ENCODE data around the gene FARS2.

Gene FARS2

GRCh38 chr6:5599127-5599526 is 337.8 kb downstream of the FARS2 start:
- FAIRE-seq (no peak), DNase-seq (ENCODE audit: insufficient read length, low spot score) (no peak)

DNA sequence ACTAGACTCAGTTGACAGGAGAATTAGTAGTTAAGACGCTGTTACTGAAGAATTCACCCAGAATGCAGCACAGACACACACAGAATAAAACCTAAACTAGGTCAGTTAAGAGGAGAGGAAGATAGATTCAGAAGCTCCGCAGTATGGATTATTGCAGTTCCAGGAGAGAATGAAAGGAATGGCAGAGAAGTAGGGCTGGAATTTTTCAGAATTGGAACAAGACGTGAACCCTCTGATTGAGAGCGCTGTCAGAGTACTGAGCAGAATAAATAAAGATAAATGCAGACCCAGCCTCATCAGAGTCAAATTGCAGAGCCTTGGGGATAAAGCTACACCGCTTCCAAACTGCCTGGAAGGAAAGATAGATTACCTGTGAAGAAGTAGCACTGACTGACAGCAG is 344.6 kb downstream of the FARS2 start:
- DNase-seq (ENCODE audit: insufficient read length, low spot score), result no peak
- FAIRE-seq, result no peak

DNA sequence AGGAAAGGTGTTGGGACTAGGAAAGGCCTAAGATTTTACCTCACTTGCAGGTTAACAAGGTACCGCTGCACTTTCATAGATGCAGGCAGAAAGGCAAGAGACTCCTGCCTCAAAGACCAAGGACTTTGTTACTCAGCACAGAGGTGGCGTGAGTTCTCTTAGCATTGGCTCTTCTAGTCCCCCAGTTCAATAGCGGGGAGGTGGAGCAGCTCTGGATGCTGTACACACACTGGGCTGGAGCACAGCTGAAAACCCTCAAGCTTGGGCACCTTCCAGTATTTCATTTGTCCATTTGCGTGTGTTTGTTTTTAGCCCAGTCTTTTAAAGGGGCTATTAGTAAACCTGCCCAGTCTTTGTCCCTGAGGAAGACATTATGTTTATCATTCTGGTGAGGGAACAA is 345.2 kb downstream of the FARS2 start:
- FAIRE-seq (no peak), DNase-seq (ENCODE audit: insufficient read length, low spot score) (no peak)

GRCh38 chr6:5610640-5611039 is 349.3 kb downstream of the FARS2 start:
- FAIRE-seq, result no peak
- DNase-seq (ENCODE audit: insufficient read length, low spot score), result no peak

GRCh38 chr6:5617179-5617578 is 355.9 kb downstream of the FARS2 start:
- FAIRE-seq (no peak), DNase-seq (ENCODE audit: insufficient read length, low spot score) (no peak)

DNA sequence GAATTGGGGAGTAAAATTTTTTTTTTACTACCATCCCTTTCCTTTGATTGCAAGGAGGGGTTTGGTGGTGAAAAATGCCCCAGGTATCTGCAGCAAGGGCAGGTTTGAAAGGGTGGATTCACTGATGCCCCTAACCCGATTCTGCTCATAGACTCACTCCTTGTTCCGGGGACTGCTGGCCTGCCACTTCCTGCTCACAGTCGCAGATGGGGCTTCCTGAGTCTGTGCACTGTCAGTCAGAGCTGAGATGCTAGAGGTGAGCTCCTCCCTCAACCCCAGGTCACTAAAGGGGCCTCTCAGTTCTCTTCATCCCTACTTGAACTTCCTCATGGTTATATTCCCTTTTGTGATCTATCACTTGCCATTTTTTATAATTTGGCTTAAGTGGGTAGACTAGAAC is 357.9 kb downstream of the FARS2 start:
- DNase-seq (ENCODE audit: insufficient read length, low spot score) (no peak), FAIRE-seq (no peak)

DNA sequence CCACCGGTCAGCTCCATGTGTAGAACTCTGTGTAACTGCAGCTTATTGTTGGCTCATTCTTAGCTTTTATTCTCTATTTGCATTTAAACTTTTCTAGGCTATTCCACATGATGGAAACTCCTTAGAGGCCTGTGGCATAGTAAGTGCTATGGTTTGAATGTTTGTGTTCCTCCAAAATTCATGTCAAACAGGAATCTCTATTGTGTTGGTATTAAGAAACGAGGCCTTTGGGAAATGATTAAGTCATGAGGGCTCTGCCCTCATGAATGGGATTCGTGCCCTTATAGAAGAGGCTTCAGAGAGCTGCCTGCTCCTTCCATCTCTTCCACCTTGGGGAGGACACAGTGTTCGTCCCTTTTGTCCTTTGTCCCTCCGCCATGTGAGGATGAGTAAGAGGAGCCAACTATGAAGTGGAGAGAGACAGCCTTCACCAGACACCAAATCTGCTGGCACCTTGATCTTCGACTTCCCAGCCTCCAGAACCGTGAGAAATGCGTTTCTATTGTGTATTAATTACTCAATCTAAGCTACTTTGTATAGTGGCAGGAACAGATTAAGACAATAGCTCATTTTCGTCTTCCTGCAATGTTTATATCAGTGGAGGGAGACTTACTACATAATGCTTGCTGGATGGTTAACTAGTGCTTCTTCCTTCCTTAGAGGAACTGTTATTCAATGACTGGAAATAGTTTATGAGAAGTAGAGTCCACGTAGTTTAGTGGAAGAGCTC is 361.1 kb downstream of the FARS2 start:
- DNase-seq (ENCODE audit: insufficient read length, low spot score) (no peak), FAIRE-seq (no peak)

DNA sequence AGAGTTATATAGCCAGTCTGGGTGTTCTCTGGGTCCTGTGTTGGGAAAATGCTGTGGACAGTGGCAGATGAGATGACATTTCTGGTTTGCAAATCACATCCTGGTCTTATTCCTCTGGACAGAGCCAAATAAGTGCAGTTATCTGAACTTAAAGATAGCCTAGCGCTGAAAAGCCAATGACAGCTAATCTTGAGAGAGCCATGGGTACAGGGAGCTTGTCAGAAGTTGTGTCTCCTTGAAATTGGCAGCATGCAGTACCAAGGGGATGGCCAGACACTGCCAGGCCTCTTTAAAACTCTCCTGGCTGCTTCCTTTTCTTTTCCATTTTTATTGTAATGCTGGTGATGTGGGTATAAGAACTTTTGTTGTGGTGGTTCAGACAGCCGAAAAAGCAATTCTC is 362.5 kb downstream of the FARS2 start:
- FAIRE-seq, result no peak
- no peak for DNase-seq (ENCODE audit: insufficient read length, low spot score)

- FAIRE-seq, result no peak
- no peak for DNase-seq (ENCODE audit: insufficient read length, low spot score)
Observed at GRCh38 chr6:5624256-5624655, 362.9 kb downstream of the FARS2 start.

DNA sequence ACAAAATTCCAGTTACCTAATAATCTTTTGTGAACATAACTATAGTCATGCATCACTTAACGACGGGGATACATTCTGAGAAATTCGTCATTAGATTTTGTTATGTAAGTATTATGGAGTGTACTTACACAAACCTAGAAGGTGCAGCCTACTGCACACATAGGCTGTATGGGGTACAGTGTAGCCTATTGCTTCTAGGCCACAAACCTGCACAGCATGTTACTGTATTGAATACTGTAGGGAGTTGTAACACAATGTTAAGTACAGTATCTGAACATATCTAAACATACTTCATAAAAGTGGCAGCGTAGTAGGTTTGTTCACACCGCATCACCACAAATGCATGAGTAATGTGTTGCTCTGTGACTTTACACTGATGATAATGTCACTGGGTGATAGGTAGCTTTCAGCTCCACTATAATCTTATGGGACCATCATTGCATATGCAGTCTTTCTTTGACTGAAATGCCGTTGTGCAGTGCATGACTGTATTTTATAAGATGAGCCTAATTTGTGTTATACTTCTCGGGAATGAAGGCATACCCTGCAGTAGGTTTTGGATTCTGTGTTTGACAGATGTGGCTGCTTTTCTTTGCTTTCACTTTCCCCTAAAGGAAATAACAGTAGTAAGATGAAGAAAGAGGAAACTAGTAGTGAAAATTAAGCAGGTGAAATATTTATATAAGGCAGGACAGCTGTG is 365.6 kb downstream of the FARS2 start:
- FAIRE-seq (no peak), DNase-seq (ENCODE audit: insufficient read length, low spot score) (no peak)

GRCh38 chr6:5630636-5631035 is 369.3 kb downstream of the FARS2 start:
- FAIRE-seq (no peak), DNase-seq (ENCODE audit: insufficient read length, low spot score) (no peak)

DNA sequence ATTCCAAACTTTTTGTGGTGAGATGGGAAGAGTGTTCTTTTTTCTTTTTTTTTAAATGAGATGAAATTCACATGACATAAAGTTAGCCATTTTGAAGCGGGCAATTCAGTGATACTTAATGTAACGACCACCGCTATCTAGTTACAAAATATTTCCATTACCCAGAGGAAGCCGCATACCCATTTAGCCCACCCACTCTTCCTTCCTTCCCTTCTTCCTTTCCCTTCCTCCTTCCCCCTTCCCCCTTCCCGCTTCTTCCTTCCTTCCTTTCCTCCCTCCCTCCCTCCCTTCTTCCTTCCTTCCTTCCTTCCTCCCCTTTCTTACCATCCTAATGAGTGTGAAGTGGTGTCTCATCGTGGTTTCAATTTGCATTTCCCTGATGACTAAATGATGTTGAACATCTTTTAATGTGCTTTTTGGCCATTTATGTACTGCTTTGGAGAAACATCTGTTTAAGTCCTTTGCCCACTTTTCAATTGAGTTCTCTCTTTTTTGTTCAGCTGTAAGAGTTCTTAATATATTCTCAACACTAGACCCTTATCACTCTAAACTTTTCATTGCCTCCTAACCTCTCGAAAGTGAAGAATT is 371.1 kb downstream of the FARS2 start:
- FAIRE-seq, result no peak
- DNase-seq (ENCODE audit: insufficient read length, low spot score), result no peak

DNA sequence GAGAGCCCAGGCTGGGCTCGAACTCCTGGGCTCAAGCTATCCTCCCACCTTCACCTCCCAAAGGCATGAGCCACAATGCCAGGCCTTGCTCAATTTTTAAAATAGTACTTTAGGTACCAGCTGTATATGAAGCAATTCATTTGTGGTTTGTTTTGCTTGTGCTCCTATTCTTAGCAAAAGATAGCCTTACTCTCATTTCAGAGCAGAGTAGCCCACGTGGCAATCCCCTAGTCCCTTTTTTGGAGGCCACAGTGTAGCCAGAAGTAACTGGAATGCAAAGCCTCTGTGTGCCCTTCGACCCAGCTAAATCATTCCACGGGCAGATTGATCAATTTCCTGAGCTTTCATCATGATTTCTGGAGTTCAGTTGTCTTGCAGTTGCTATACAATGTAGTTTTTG is 373.2 kb downstream of the FARS2 start:
- no peak for DNase-seq (ENCODE audit: insufficient read length, low spot score)
- no peak for FAIRE-seq

DNA sequence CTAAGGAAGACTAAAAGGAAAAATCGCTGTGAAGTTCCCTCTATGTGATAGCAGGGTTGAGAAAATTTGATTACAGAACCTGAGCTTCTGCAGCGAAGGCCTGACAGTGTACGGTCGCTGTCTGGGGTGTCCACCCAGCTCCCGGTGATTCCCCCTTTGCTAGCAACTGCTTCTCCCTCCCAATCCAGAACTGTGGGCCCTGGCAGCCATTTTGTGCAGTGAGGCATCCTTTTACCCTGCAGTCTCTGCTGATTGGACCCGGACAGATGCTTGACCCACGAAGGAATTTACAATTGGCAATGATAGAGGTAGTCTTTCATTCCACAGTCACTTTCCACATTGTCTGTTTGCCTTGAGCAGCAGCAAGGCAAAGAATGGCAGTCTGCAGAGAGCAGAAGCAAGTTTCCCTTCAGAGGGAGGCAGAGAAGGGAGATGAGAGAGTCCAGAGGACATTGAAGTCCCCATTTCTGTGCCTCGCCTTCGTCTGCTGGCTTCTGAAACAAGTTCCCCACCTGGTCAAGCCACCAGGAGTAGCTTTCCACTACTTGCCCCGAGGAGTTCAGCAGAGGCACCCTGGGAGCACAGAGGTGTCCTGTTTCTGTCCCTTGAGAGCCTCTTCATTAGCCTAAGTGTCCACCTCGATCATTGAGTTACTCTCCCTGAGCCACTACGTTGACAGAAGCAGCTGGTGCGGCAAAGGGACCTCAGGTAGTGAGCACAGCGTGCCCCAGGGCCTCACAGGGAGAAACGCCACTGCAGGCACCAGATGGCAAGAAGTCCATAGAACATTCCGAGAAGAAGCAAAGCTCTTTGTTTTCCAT is 375.1 kb downstream of the FARS2 start:
- no peak for DNase-seq (ENCODE audit: insufficient read length, low spot score)
- FAIRE-seq, result no peak

DNA sequence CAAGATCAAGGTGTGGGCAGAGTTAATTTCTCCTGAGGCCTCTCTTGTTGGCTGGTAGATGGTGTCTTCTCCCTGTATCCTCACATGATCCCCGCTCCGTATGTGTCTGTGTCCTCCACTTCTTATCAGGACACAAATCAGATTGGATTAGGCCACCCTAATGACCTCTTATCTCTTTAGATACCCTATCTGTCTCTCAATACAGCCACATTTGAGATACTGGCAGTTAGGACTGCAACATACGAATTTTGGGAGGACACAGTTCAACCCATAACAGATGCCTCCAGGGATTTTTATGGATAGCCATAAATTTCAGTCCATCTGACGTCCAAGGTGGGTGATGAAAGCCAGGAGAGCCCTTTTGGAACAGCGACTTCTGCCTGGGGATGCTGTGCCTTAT is 376.4 kb downstream of the FARS2 start:
- no peak for FAIRE-seq
- no peak for DNase-seq (ENCODE audit: insufficient read length, low spot score)

DNA sequence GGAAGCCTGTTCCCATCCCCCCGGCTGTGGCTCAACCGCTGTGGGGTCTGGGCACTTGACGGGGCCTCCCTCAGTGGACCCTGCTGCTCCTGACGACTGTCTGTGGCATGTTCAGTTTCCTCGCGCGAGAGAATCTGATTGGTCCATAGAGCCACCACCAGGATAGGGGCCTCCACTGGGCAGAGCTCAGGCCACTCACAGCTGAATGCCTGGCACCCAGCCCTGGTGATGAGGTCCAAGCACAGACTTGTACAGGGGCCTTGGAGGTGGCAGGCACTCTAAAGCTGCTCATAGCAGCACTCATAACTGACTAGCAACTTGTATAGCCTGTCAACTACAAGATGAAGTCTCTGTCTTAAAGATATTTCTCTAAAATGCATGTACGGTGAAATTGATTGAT is 377.4 kb downstream of the FARS2 start:
- FAIRE-seq (no peak), DNase-seq (ENCODE audit: insufficient read length, low spot score) (no peak)

DNA sequence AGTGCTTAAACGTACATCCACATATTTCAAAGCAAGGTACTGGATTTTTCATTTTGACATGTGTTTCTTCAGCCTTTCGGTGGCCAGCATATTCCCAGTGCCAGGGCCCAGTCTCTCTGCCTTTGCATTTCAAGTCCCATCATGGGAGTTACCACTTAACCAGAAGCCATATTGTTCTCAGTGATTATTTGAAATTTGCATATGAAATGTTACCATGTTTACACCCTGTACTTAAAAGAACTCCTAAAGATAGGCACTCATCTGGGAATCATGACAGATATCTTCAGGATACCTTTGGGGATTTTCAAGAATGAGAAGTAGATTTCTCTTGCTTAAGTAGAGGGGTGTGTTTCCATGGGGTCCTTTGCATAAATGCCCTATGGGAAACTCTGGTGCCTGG is 377.9 kb downstream of the FARS2 start:
- FAIRE-seq, result no peak
- DNase-seq (ENCODE audit: insufficient read length, low spot score), result no peak

DNA sequence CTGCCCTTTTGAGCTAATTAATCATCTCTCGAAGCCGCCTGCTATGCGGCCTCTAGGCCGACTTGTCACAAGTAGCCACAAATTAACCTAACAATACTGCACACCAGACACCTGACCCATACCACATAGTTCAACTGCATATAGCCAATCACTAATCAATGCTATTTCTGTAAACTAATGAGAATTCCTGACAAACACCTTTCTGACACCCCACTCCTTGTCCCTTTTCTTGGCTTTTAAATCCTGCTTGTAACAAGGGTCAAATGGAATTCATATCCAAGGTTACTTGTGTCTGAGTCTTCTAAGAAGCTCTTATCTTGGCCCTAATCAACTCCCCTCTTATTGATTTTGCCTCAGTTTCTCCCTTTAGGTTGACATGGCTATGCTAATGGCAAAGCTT is 379.3 kb downstream of the FARS2 start:
- FAIRE-seq (no peak), DNase-seq (ENCODE audit: insufficient read length, low spot score) (no peak)

DNA sequence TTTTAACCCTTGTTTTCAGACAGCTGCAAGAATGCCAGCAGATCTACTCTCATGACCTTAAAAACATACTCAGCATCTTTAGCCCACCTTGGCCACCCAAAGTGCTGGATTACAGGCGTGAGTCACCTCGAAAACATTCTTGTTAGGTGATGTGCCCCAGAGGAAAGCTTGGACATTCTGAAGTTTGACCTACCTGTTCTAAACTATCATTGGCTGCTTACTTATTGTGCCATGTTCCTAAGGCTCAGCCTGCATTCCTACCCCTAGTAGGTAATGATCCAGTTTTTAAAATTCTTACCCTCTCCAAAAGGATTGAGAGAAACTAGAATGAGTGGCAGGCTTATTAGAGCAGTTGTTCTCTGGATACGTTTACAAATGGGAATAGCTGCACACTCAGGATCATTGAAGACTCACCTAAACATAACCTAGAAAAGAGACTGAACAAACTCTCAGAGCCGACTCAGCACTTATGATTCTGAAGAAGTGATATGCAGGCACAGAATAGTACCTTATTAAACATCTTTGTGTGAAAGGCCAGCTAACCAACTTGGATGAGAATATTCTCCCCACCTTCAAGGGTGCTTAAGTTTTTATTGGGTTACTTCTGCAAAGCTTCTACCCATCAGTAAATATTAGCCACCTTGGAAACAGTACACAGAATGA is 383.3 kb downstream of the FARS2 start:
- FAIRE-seq (no peak), DNase-seq (ENCODE audit: insufficient read length, low spot score) (no peak)

GRCh38 chr6:5645328-5646290 is 384.3 kb downstream of the FARS2 start:
- DNase-seq (ENCODE audit: insufficient read length, low spot score) (no peak), FAIRE-seq (no peak)
